Upper lobe of right lung (tissue), 1 donor: ENCODE results near the gene EIPR1. TPM values are rescaled to one million over a fixed set of nuclear protein-coding genes. Genes with fewer than 3 reads are reported as not detected.
"Not testable (repeated sequence)": the region's sequence is repeated elsewhere in the genome, so short reads cannot be mapped to it uniquely, and the experiment has no call there.

Experiments
- ATAC-seq: fragments of 200-7000 bp; cut with Tn5 transposase; one replicate; pipeline ENCODE4 v1.9.1; 2020; ENCODE audit warnings: mild to moderate bottlenecking, moderate library complexity
- DNase-seq: peaks from one replicate; pipeline ENCODE4 v3.0.0-alpha.2; 2020
- H3K27ac ChIP-seq: fragments of 200-600 bp; one replicate; pipeline ENCODE4 v1.8.0; 2022
- H3K27me3 ChIP-seq: fragments of 200-600 bp; one replicate; pipeline ENCODE4 v1.8.0; 2022; ENCODE audit warnings: mild to moderate bottlenecking
- H3K36me3 ChIP-seq: fragments of 200-600 bp; one replicate; pipeline ENCODE4 v1.8.0; 2022
- H3K4me1 ChIP-seq: fragments of 200-600 bp; one replicate; pipeline ENCODE4 v1.8.0; 2022
- H3K4me3 ChIP-seq: fragments of 200-600 bp; one replicate; pipeline ENCODE4 v1.8.0; 2022; ENCODE audit warnings: mild to moderate bottlenecking
- H3K9me3 ChIP-seq: fragments of 200-600 bp; one replicate; pipeline ENCODE4 v1.8.0; 2022
- CTCF ChIP-seq: fragments of 200-600 bp; IDR thresholded peaks from one replicate; pipeline ENCODE4 v1.8.0; 2022; ENCODE audit warnings: antibody characterized with exemption
- intact Hi-C: fragments of 100-400 bp; cut with DNase I; formaldehyde crosslinking; loops from one replicate; pipeline ENCODE4 v1.11.0; 2022
- total RNA-seq: library from RNA; stranded (reverse); fragmentation: NEBNext Ultra II Directional; extraction: Animal tissue kit (Norgen Biotek cat#: 25700); gene quantifications from one replicate; pipeline ENCODE4 v1.2.1, GENCODE V29; 2021
- donor health status: DM: no; HTN: yes; CAD: no; lungs with severe emphysema.

The EIPR1 gene
- total RNA-seq, 1 donor from 2014 or later: 16.6 TPM

DNA sequence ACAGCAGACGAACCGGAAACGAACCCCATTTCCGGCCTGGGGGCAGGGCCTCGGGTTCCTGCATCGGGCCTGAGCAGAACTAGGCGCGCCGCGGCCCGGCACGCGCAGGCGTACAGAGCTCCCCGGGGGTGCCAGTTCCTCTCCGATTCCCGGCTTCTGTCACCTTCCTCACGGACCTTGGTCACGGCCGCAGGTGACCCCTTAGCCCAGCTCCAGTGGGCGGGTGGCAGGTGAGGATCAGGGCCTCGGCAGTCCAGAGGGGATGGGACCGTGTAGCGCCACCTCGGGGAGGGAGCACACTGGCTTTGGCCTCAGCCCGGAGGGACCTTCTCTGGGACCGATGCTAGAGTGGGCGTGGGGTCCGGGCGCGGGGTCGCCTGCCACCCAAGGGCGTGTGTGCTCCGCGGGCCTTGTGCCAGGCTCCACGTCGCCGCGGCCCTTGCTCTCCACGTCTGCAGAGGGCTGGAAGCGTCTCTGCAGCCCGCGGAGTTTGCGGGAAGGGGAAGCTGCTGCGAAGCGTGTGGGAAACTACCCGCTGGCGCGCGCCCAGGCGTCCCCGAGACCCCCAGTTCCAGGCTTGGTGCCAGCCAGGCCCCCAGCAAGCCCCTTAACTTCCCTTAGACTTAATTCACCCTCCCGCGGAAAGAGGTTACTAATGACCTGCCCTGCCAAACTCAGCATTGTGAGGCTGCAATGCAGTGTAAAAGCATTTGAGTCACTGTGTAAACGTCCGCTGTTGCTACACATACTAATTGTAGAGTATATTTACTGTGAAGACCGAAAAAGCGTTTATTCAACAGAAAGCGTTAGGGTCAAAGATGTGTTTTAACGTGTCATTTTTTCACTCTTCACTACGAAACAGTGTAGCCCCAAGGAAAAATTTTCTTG, 2.3 kb upstream of the EIPR1 start, which contains the start of gene TRAPPC12:
TSS of gene TRAPPC12 (plus strand) at position 48 of the 888 bp plus-strand sequence. CDS start 7,930 bp downstream, outside the sequence.
- peak; percentile 41 for TF ChIP-seq CTCF
- H3K4me1 ChIP-seq: peaks cover 30% of the 10 kb centered on the region
- peak; percentile 94 for ATAC-seq
- H3K27ac ChIP-seq: peak within 1 kb of the TSS; percentile 90
- H3K9me3 ChIP-seq: no peaks in the 10 kb centered on the region
- DNase-seq: peak; percentile 97
- H3K36me3 ChIP-seq: peaks cover 10% of the 10 kb centered on the region
- H3K4me3 ChIP-seq: peak within 1 kb of the TSS; percentile 96
- intact Hi-C loops: no loop called here
- H3K27me3 ChIP-seq: no peaks in the 10 kb centered on the region

GRCh38 chr2:3379339-3379646, 1.7 kb upstream of the EIPR1 start:
- Histone ChIP-seq H3K36me3 (peaks cover 10% of the 10 kb centered on the region), H3K27me3 (no peaks in the 10 kb centered on the region), H3K4me1 (peaks cover 30% of the 10 kb centered on the region), H3K27ac (peak overlapping the region; percentile 90), H3K9me3 (no peaks in the 10 kb centered on the region), H3K4me3 (peak overlapping the region; percentile 95)
- DNase-seq (no peak), ATAC-seq (no peak)
- intact Hi-C loops: no loop called here
- no peak for TF ChIP-seq CTCF

- DNase-seq: no peak
- Histone ChIP-seq H3K4me3 (peak overlapping the region; percentile 96), H3K27ac (peak overlapping the region; percentile 88), H3K4me1 (peaks cover 30% of the 10 kb centered on the region), H3K9me3 (no peaks in the 10 kb centered on the region), H3K36me3 (peaks cover 4% of the 10 kb centered on the region), H3K27me3 (no peaks in the 10 kb centered on the region)
- intact Hi-C loops: no loop called here
- peak; percentile 4 for ATAC-seq
- no peak for TF ChIP-seq CTCF
Observed at GRCh38 chr2:3377279-3377611, 373 bp downstream of the EIPR1 start.

DNA sequence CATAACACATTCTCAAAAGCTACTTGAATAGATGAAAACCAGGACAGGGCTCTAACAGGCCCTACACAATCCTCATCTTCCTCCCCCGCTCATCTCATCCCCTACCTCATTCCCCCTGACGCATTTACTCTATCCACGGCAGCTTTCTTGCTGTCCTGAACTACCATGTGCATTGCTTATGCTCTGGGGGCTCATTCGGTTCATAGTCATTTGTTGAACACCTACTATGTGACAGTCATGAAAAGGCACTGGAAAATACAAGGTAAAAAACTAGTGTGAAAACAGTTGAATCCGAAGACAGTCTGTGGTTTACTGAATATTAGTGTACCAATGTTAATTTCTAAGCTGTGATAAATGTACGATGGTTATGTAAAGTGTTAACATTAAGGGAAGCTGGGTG, 797 bp downstream of the EIPR1 start:
- Histone ChIP-seq H3K4me3 (peak overlapping the region; percentile 96), H3K27ac (no peak overlapping the region), H3K27me3 (no peaks in the 10 kb centered on the region), H3K4me1 (peaks cover 30% of the 10 kb centered on the region), H3K36me3 (no peaks in the 10 kb centered on the region), H3K9me3 (no peaks in the 10 kb centered on the region)
- intact Hi-C loops: no loop called here
- TF ChIP-seq CTCF: no peak
- ATAC-seq (no peak), DNase-seq (no peak)

GRCh38 chr2:3369340-3370181, 8.1 kb downstream of the EIPR1 start:
- H3K27ac ChIP-seq, H3K36me3 ChIP-seq, H3K4me1 ChIP-seq, H3K9me3 ChIP-seq, DNase-seq, intact Hi-C loops, H3K27me3 ChIP-seq, H3K4me3 ChIP-seq, ATAC-seq: not testable (repeated sequence)

DNA sequence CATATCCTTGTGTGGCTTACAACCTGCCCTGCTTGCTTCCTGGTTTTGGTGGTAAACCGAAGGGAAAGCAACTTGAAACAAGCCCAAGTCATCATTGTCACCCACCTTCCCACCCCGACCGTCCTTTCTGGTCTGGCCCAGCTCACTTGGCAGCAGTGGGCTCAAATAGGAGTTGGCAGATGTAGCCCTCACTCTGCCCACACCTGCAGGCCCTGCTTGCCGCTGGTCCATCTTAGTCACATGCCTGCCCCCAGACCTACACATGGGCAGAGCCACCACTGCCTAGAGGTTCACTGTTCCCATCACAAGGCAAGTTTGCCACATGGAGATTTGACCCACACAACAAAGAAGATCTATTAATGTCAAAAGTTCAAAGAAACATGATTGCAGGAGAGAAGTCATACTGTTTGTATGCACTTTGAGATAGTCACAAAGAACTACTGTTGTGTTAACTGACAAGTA, 9.3 kb downstream of the EIPR1 start:
- Histone ChIP-seq H3K4me1 (no peaks in the 10 kb centered on the region), H3K27me3 (no peaks in the 10 kb centered on the region), H3K36me3 (no peaks in the 10 kb centered on the region), H3K9me3 (no peaks in the 10 kb centered on the region), H3K4me3 (no peak overlapping the region), H3K27ac (no peak overlapping the region)
- no peak for DNase-seq
- no peak for TF ChIP-seq CTCF
- no peak for ATAC-seq
- intact Hi-C loops: no loop called here
